H9 (cell line): ENCODE measurements around the gene RPS15. TPM values are rescaled to one million over a fixed set of nuclear protein-coding genes. Genes with fewer than 3 reads are reported as not detected.

ENCODE experiments used
- DNase-seq: peaks from one replicate; pipeline ENCODE4 v3.0.0-alpha.2; 2017
- H2AFZ ChIP-seq: one replicate; pipeline ENCODE4 v1.6.1; 2013; ENCODE audit warnings: mild to moderate bottlenecking, low read length, control low read depth, moderate library complexity
- H2AK5ac ChIP-seq: 2 replicates; pipeline ENCODE4 v1.6.1; 2013; ENCODE audit warnings: low read length, control low read depth, mixed read lengths; ENCODE audit not compliant: insufficient read length
- H2BK120ac ChIP-seq: one replicate; pipeline ENCODE4 v1.6.1; 2013; ENCODE audit warnings: low read depth, mild to moderate bottlenecking, low read length, control low read depth, inconsistent platforms; ENCODE audit not compliant: poor library complexity, severe bottlenecking
- H2BK12ac ChIP-seq: 2 replicates; pipeline ENCODE4 v1.6.1; 2013; ENCODE audit warnings: low read length, control low read depth, mixed read lengths, low read depth; ENCODE audit not compliant: insufficient read length
- H2BK15ac ChIP-seq: 2 replicates; pipeline ENCODE4 v1.6.1; 2013; ENCODE audit warnings: low read depth, low read length, control low read depth
- H2BK20ac ChIP-seq: one replicate; pipeline ENCODE4 v1.6.1; 2013; ENCODE audit warnings: low read depth, mild to moderate bottlenecking, low read length, control low read depth, inconsistent platforms; ENCODE audit not compliant: poor library complexity, severe bottlenecking
- H2BK5ac ChIP-seq: 2 replicates; pipeline ENCODE4 v1.6.1; 2013; ENCODE audit warnings: low read length, control low read depth, mixed read lengths; ENCODE audit not compliant: insufficient read length
- H3K14ac ChIP-seq: 2 replicates; pipeline ENCODE4 v1.6.1; 2013; ENCODE audit warnings: low read length, control low read depth; ENCODE audit not compliant: insufficient read depth
- H3K18ac ChIP-seq: 2 replicates; pipeline ENCODE4 v1.6.1; 2013; ENCODE audit warnings: low read depth, mild to moderate bottlenecking, mixed read lengths, low read length, control low read depth; ENCODE audit not compliant: insufficient read length
- H3K23ac ChIP-seq: 2 replicates; pipeline ENCODE4 v1.6.1; 2013; ENCODE audit warnings: low read length, control low read depth, mixed read lengths, low read depth; ENCODE audit not compliant: insufficient read length
- H3K23me2 ChIP-seq: 2 replicates; pipeline ENCODE4 v1.6.1; 2013; ENCODE audit warnings: low read depth, mild to moderate bottlenecking, mixed read lengths, low read length, control low read depth; ENCODE audit not compliant: insufficient read length, poor library complexity, severe bottlenecking
- H3K27ac ChIP-seq: 2 replicates; pipeline ENCODE4 v1.5.1; 2013; ENCODE audit warnings: low read length, control low read depth, mixed read lengths, low read depth; ENCODE audit not compliant: insufficient read length
- H3K27me3 ChIP-seq: 2 replicates; pipeline ENCODE4 v1.6.1; 2013; ENCODE audit warnings: low read length, control low read depth, inconsistent platforms; ENCODE audit not compliant: insufficient read depth
- H3K4ac ChIP-seq: 2 replicates; pipeline ENCODE4 v1.6.1; 2013; ENCODE audit warnings: low read depth, mild to moderate bottlenecking, control low read depth, inconsistent platforms, low read length, moderate library complexity
- H3K4me1 ChIP-seq: 2 replicates; pipeline ENCODE4 v1.6.1; 2013; ENCODE audit warnings: low read length, control low read depth, inconsistent platforms; ENCODE audit not compliant: insufficient read depth
- H3K4me2 ChIP-seq: 2 replicates; pipeline ENCODE4 v1.6.1; 2013; ENCODE audit warnings: low read length, control low read depth, mixed read lengths; ENCODE audit not compliant: insufficient read length, insufficient read depth
- H3K56ac ChIP-seq: 2 replicates; pipeline ENCODE4 v1.6.1; 2013; ENCODE audit warnings: low read depth, mild to moderate bottlenecking, mixed read lengths, low read length, control low read depth; ENCODE audit not compliant: insufficient read length
- H3K79me1 ChIP-seq: 2 replicates; pipeline ENCODE4 v1.6.1; 2013; ENCODE audit warnings: low read depth, mild to moderate bottlenecking, moderate library complexity, low read length, control low read depth, inconsistent platforms; ENCODE audit not compliant: insufficient read depth, poor library complexity, severe bottlenecking
- H3K79me2 ChIP-seq: 2 replicates; pipeline ENCODE4 v1.6.1; 2013; ENCODE audit warnings: low read length, control low read depth, inconsistent platforms; ENCODE audit not compliant: insufficient read depth
- H3K9ac ChIP-seq: 2 replicates; pipeline ENCODE4 v1.6.1; 2013; ENCODE audit warnings: low read length, control low read depth, mixed read lengths; ENCODE audit not compliant: insufficient read length; ENCODE audit errors: extremely low read depth
- H3K9me3 ChIP-seq: one replicate; pipeline ENCODE4 v1.6.1; 2013; ENCODE audit warnings: low read depth, low read length, inconsistent platforms; ENCODE audit not compliant: control insufficient read depth
- H3T11ph ChIP-seq: one replicate; pipeline ENCODE4 v1.6.1; 2013; ENCODE audit warnings: mild to moderate bottlenecking, low read length, control low read depth, inconsistent platforms
- H4K20me1 ChIP-seq: one replicate; pipeline ENCODE4 v1.6.1; 2013; ENCODE audit not compliant: control insufficient read depth, insufficient read length, insufficient read depth
- H4K5ac ChIP-seq: 2 replicates; pipeline ENCODE4 v1.6.1; 2013; ENCODE audit warnings: low read depth, mild to moderate bottlenecking, mixed read lengths, low read length, control low read depth; ENCODE audit not compliant: insufficient read length
- H4K8ac ChIP-seq: replicated peaks from 2 replicates; pipeline ENCODE4 v1.6.1; 2013; ENCODE audit warnings: low read length, control low read depth, mixed read lengths, low read depth; ENCODE audit not compliant: insufficient read length
- H4K91ac ChIP-seq: 2 replicates; pipeline ENCODE4 v1.6.1; 2013; ENCODE audit warnings: low read depth, mild to moderate bottlenecking, moderate library complexity, mixed read lengths, low read length, control low read depth; ENCODE audit not compliant: insufficient read length
- H3K27ac Mint-ChIP-seq, 3 experiments: 2 replicates in 2 of 3; 3 replicates in 1 of 3; pipeline ENCODE4 v1.8.0; 2020 to 2021; ENCODE audit warnings: mixed read lengths in 3 of 3, mild to moderate bottlenecking in 1 of 3, moderate library complexity in 1 of 3
- H3K27me3 Mint-ChIP-seq: 2 replicates; pipeline ENCODE4 v1.8.0; 2021; ENCODE audit warnings: low read depth, mild to moderate bottlenecking, moderate library complexity, mixed read lengths
- H3K36me3 Mint-ChIP-seq, 3 experiments: 2 replicates in 2 of 3; 3 replicates in 1 of 3; pipeline ENCODE4 v1.8.0; 2020 to 2021; ENCODE audit warnings: low read depth in 3 of 3, mixed read lengths in 3 of 3; ENCODE audit not compliant: insufficient read depth in 1 of 3
- H3K4me1 Mint-ChIP-seq, 2 experiments: 2 replicates each; pipeline ENCODE4 v1.8.0; 2020; ENCODE audit warnings: mixed read lengths in 2 of 2
- H3K4me3 Mint-ChIP-seq, 2 experiments: 2 replicates in 1 of 2; 3 replicates in 1 of 2; pipeline ENCODE4 v1.8.0; 2020 to 2021; ENCODE audit warnings: mild to moderate bottlenecking in 2 of 2, mixed read lengths in 2 of 2, moderate library complexity in 1 of 2
- H3K9me3 Mint-ChIP-seq, 2 experiments: 2 replicates in 1 of 2; 3 replicates in 1 of 2; pipeline ENCODE4 v1.8.0; 2020; ENCODE audit warnings: mild to moderate bottlenecking in 2 of 2, mixed read lengths in 2 of 2, moderate library complexity in 1 of 2
- WGBS: extraction: QIAGEN DNeasy Blood & Tissue Kit; methylation state at CpG from one replicate; pipeline ENCODE4 v1.1.7; 2013; ENCODE audit warnings: missing lambda C conversion rate, low lambda C conversion rate, mixed read lengths; ENCODE audit not compliant: insufficient read length; ENCODE audit errors: extremely low coverage; 5-methylcytosine and 5-hydroxymethylcytosine counted together
- total RNA-seq: library from RNA; stranded (reverse); gene quantifications from 2 replicates; pipeline ENCODE4 v1.2.1, GENCODE V29; 2021
- TF ChIP-seq, protein P1 (sequence below): fragments of 200-600 bp; sonication (generic); conservative IDR thresholded peaks from 3 replicates; pipeline ENCODE4 v1.8.0; 2021; ENCODE audit warnings: antibody characterized with exemption, mild to moderate bottlenecking

The RPS15 gene
- total RNA-seq, 1 experiment from 2014 or later, result 1,628 TPM

DNA sequence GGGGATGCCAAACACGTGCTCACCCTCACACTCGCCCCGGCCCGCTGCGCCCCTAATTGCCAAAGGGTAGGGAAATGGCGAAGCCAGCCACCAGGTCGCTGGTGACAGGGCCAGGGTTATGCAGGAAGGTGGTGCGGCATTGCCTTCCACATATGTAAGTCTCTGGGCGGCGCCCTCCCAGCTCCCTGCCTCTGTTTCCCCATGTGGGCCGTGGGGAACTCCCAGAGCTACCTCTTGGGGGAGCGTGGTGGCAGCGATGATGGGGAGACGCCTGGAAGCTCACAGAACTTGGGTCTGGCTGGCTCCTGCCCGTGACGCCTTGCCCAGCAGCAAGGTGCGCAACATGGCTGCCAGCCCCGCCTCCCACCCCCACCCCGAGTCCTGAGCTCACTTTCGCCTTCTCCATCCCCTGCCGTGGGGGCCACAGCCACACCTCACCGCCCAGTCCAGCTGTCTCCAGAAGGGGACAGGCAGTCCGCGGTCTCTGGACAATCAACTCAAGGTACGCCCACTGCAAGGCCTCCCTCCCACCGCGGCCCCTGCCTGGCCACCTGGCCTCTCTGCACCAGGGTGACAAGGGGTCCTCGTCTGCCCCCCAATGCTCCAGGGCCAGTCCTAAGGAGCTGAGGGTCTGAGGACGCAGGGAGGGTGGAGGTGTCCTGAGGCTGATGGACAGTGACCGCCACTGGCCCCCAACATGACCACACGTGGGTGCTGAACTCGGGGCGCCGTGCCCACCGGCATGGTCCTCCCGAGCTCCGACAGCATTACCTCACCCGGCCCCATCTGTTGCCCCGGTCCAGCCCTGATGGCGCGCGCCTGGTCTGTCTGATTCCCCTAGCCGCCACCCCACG, 34.3 kb downstream of the RPS15 start:
- TF ChIP-seq, protein P1, sequence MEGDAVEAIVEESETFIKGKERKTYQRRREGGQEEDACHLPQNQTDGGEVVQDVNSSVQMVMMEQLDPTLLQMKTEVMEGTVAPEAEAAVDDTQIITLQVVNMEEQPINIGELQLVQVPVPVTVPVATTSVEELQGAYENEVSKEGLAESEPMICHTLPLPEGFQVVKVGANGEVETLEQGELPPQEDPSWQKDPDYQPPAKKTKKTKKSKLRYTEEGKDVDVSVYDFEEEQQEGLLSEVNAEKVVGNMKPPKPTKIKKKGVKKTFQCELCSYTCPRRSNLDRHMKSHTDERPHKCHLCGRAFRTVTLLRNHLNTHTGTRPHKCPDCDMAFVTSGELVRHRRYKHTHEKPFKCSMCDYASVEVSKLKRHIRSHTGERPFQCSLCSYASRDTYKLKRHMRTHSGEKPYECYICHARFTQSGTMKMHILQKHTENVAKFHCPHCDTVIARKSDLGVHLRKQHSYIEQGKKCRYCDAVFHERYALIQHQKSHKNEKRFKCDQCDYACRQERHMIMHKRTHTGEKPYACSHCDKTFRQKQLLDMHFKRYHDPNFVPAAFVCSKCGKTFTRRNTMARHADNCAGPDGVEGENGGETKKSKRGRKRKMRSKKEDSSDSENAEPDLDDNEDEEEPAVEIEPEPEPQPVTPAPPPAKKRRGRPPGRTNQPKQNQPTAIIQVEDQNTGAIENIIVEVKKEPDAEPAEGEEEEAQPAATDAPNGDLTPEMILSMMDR, result no peak
- H3T11ph ChIP-seq, result no peak overlapping the region
- H3K4me2 ChIP-seq, result no peak overlapping the region
- Mint-ChIP-seq H3K27ac (no peak overlapping the region), H3K9me3 (no peaks in the 10 kb centered on the region), H3K27me3 (peaks cover 50% of the 10 kb centered on the region), H3K36me3 (peaks cover 3 to 11% (median 6%) of the 10 kb centered on the region in 3 experiments; a peak in 6 of 7 replicates), H3K4me1 (peaks cover 2 to 10% of the 10 kb centered on the region in 2 experiments; a peak in 3 of 4 replicates), H3K4me3 (no peak overlapping the region; a peak in 1 of 5 replicates)
- no peak overlapping the region for H2BK5ac ChIP-seq
- H3K14ac ChIP-seq, result no peak overlapping the region
- DNase-seq, result no peak
- no peak overlapping the region for H2AK5ac ChIP-seq
- no peak overlapping the region for H2BK20ac ChIP-seq
- H2BK15ac ChIP-seq, result no peak overlapping the region
- no peak overlapping the region for H4K5ac ChIP-seq
- no peak overlapping the region for H3K23ac ChIP-seq
- H4K8ac ChIP-seq, result no peak overlapping the region
- H2AFZ ChIP-seq, result no peak overlapping the region
- no peak overlapping the region for H3K27ac ChIP-seq
- H3K79me2 ChIP-seq, result no peaks in the 10 kb centered on the region
- H3K27me3 ChIP-seq, result peaks cover 29% of the 10 kb centered on the region; the same call in 1 of the 2 replicates
- no peak overlapping the region for H3K18ac ChIP-seq
- H2BK120ac ChIP-seq, result no peak overlapping the region
- no CpG with 5 or more reads among the region's 44 CpGs for WGBS
- no peak overlapping the region for H3K4ac ChIP-seq
- H4K91ac ChIP-seq, result no peak overlapping the region
- H3K4me1 ChIP-seq, result no peaks in the 10 kb centered on the region
- H3K9me3 ChIP-seq, result no peaks in the 10 kb centered on the region
- peaks cover 3% of the 10 kb centered on the region for H4K20me1 ChIP-seq
- no peaks in the 10 kb centered on the region for H3K79me1 ChIP-seq
- H3K56ac ChIP-seq, result no peak overlapping the region
- peaks cover 9% of the 10 kb centered on the region for H3K23me2 ChIP-seq
- no peak overlapping the region for H3K9ac ChIP-seq
- H2BK12ac ChIP-seq, result no peak overlapping the region
